Cardiac fibroblast (primary cell): ENCODE data around the gene WDR90.

Source experiments
- DNase-seq, 2 donors: peaks; one replicate each; pipeline versions ENCODE4 v3.0.0 to v3.0.0-alpha.2; 2010; ENCODE audit warnings: low read depth in 2 of 2
- H3K4me3 ChIP-seq, 2 donors: replicated peaks in 1 of 2; 1 replicate in 1 of 2; 2 replicates in 1 of 2; pipeline ENCODE4 v1.5.1; 2011; ENCODE audit warnings: low read depth in 2 of 2, low read length in 2 of 2, mild to moderate bottlenecking in 2 of 2, moderate library complexity in 1 of 2
- TF ChIP-seq, protein P1 (sequence below): IDR thresholded peaks from one replicate; pipeline ENCODE4 v1.5.1; 2011; ENCODE audit warnings: low read depth, mild to moderate bottlenecking, low read length, inconsistent platforms

The WDR90 gene

DNA sequence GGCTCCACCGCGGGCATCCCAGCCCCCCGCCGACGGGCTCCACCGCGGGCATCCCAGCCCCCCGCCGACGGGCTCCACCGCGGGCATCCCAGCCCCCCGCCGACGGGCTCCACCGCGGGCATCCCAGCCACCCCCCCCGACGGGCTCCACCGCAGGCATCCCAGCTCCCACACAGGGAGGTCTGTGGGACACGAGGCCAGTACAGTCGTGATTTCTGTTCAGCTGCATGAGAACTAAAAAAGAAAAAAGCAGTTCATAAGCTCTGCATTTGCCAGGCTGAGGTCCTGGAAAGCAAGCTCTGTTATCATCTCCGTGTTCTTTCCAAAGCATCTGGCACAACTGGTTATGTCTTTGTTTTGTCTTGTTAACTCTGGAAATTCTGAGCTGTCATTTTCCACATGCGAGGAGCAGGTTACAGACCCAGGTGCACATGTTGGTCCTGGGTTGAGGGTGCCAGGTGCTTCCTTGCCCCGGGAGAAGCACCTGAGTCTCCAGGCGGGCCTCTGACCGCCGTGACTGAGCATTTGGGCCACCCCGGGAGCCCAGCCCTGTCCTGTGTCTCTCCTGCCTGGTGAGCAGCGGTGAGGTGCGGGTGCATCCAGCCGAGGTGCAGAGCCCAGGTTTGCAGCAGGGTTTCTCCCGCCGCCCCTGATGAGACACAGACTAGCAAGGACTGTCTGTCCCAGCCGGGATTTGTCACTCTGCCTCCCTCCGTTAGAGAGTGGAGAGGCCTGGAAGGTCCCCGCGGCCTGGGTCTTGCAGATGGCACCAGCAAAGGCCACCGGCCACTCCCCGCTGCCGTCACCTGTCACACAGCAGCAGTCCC is 28.3 kb upstream of the WDR90 start:
- TF ChIP-seq, protein P1, sequence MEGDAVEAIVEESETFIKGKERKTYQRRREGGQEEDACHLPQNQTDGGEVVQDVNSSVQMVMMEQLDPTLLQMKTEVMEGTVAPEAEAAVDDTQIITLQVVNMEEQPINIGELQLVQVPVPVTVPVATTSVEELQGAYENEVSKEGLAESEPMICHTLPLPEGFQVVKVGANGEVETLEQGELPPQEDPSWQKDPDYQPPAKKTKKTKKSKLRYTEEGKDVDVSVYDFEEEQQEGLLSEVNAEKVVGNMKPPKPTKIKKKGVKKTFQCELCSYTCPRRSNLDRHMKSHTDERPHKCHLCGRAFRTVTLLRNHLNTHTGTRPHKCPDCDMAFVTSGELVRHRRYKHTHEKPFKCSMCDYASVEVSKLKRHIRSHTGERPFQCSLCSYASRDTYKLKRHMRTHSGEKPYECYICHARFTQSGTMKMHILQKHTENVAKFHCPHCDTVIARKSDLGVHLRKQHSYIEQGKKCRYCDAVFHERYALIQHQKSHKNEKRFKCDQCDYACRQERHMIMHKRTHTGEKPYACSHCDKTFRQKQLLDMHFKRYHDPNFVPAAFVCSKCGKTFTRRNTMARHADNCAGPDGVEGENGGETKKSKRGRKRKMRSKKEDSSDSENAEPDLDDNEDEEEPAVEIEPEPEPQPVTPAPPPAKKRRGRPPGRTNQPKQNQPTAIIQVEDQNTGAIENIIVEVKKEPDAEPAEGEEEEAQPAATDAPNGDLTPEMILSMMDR, result no peak
- no peak for DNase-seq

DNA sequence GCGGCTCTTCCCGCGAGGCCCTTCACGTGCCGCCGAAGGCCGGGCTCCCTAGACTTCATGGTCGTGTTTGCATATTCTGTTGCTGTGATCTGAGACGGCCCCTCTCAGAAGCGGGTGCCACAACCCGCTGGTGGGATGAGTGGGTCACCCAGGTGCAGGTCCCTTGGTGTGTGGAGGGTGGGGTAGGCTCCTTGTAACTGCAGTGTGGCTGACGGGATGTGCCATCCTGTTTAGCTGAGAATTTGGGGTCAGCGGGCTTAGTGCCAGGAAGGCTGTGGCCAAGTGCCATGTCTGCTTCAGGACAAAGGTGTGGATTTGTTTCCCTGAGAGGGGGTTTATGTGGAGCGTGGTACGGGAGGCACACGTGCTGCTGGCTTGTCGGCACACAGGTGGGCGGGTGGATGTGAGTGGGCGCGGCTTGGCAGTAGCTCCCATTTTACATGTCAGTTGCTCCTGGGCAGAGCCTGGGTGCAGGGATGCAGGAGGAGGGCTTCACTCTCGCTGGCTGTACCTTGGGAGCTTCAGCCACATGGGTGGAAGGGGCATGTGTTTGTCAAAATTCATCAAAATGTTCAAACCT is 27.5 kb upstream of the WDR90 start:
- TF ChIP-seq, protein P1, result no peak
- H3K4me3 ChIP-seq, result no peak overlapping the region
- no peak for DNase-seq

More for the DNA sequence above, 28.3 kb upstream of the WDR90 start:
- H3K4me3 ChIP-seq, result no peak overlapping the region

DNA sequence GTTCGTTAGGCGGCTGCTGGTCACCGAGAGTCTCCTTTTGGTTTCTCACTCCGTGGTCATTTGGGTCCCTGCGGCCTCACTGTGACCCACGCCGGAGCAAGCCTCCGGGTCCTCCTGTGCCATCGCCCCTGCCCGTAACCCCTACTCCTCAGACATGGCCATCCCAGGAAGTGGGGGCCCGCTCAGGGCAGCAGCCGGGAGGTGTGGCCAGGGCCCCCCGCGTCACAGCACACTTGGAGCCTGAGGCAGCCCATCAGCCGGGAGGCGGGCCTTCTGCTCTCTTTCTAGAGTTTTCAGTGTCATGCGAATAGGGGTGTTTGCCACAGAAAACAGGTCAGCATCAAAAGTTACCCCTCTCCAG is 26.3 kb upstream of the WDR90 start:
- no peak for DNase-seq
- TF ChIP-seq, protein P1, result no peak
- no peak overlapping the region for H3K4me3 ChIP-seq

DNA sequence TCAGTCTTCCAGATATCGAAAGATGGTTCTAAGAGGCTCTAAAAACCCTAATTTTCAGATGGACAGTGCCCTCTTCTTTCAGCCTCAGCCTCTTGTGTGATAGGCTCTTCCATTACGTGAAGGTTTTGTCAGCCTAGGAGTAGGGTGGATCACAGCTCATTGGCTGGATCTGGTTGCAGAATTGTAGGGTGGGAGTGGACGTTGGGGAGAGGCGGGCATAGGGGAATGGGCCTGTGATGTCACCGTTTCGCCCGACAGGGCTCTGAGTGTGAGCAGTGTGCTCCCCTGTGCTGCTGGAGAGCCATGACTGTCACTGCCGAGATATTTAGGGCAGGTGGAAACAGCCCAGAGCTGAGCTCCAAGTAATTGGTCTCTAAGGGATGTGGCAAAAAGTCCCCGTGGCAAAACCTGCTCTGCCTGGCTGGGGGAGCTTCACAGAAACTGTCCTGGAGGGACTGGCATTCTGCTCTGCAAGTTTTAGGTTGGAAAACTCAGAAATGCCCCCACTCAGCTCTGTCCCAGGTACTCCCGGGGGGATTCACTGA is 24.6 kb upstream of the WDR90 start:
- no peak for DNase-seq
- TF ChIP-seq, protein P1, result no peak
- no peak overlapping the region for H3K4me3 ChIP-seq

DNA sequence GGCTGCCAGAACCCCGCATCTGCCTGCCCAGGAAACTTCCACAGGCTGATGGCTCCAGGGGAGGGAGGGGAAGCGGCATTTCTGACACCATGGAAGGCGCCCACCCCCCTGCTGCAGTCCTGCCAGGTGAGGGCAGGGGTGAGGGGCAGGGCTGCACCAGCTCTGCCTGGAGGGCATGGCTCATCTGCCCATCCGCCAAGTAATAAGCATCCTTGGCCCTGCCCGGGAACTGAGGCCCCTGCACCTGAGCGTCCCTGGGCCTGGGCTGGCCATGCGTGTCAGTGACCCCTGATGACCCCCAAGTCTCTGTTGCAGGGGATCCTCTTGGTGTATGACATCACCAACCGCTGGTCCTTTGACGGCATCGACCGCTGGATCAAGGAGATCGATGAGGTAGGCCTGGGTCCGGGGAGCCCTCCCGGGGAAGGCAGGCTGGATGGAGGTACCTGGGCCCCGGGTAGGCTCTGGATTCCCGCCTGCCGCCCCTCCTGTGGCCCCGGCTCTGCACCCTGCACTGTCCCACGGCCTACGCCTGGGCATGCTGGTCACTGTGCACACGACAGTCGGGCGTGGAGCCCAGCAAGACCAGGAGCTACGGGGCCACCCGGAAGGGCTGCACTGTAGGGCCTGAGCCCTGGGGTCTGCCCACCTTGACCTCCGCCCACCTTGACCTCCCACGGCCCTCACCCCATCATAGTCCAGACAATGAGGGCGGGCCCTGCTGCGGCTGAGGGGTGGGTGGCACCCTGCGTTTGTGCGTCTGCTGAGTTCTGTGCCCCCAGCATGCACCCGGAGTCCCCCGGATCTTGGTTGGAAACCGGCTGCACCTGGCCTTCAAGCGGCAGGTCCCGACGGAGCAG is 23.8 kb upstream of the WDR90 start:
- DNase-seq, result no peak
- TF ChIP-seq, protein P1, result no peak
- H3K4me3 ChIP-seq, result no peak overlapping the region

DNA sequence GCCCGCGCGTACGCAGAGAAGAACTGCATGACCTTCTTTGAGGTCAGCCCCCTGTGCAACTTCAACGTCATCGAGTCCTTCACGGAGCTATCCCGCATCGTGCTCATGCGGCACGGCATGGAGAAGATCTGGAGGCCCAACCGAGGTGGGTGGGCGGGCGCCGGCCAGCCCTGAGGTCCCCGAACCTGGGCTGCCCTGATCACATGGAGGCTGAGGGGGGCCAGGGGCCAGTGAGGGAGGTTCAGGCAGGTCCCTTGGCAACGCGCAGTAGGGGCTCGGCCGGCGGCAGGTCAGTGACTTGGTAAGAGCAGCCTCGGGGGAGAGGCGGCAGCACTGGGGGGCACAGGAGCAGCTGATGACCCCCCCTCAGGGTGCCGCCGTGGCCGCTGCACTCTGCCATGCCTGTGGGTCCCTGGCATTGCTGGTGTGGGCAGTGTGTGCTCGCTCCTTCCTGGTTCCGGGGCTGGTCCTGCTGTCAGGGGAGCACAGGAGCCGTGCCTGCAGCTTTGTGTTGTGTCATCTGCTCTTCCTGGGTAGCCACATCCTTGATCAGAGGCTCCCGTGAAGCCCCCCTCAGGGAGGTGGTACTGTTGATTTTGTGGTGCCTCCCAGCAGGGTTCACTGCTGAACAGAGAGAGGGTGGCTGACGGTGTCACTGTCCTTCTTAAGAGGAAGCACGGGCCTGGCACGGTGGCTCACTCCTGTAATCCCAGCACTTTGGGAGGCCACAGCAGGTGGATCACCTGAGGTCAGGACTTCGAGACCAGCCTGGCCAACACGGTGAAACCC is 23.0 kb upstream of the WDR90 start:
- TF ChIP-seq, protein P1, result no peak
- no peak overlapping the region for H3K4me3 ChIP-seq
- DNase-seq, result no peak
